Lower leg skin (tissue), 3 donors: Measurements from ENCODE around the gene FKBP5.

ENCODE experiments used
- CTCF ChIP-seq, 3 donors: fragments of 450-650 bp; IDR thresholded peaks; one replicate each; pipeline ENCODE4 v1.5.1; 2016; ENCODE audit warnings: antibody characterized with exemption in 3 of 3, mild to moderate bottlenecking in 3 of 3, moderate library complexity in 2 of 3
- POLR2A ChIP-seq, 2 donors: fragments of 450-650 bp; IDR thresholded peaks; one replicate each; pipeline ENCODE4 v1.6.1; 2016 to 2017; ENCODE audit warnings: antibody characterized with exemption in 2 of 2, mild to moderate bottlenecking in 1 of 2, moderate library complexity in 1 of 2

GRCh38 chr6:35674594-35674993, 14.1 kb downstream of the FKBP5 start:
- no peak for TF ChIP-seq CTCF (IDR thresholded peaks at IDR 0.05)
- TF ChIP-seq POLR2A (IDR thresholded peaks at IDR 0.05) = no peak
